PC-9 (cell line): ENCODE measurements around the gene FARP1. TPM values are rescaled to one million over a fixed set of nuclear protein-coding genes. Genes with fewer than 3 reads are reported as not detected.
A peak's percentile ranks its signal among the peaks of the same experiment; 100 is the strongest.

Experiments
- BruUV-seq: library from RNA; stranded (reverse); fragments of 400-500 nt; replicated peaks from 2 replicates; lab custom pipeline; 2021; lab: Mats Ljungman, UMichigan
- CTCF ChIA-PET: fragments of 300-600 bp; sonication (Branson Sonifier 250); formaldehyde crosslinking; loops from one replicate; lab custom pipeline; 2022; ENCODE audit warnings: antibody characterized with exemption; lab: Charles Lee
- POLR2A ChIA-PET: fragments of 300-600 bp; sonication (Branson Sonifier 250); formaldehyde crosslinking; loops from one replicate; lab custom pipeline; 2022; ENCODE audit warnings: antibody characterized with exemption; ENCODE audit not compliant: unreplicated experiment; lab: Charles Lee
- DNase-seq, 2 experiments: peaks; one replicate each; pipeline versions ENCODE4 v3.0.0 to v3.0.0-alpha.2; 2015 to 2022; ENCODE audit warnings: mixed read lengths in 1 of 2
- H2AFZ ChIP-seq: fragments of 200-600 bp; sonication (generic); 2 replicates; pipeline ENCODE4 v1.8.1; 2017; ENCODE audit warnings: antibody characterized with exemption
- H3F3A ChIP-seq: fragments of 200-600 bp; sonication (generic); 2 replicates; pipeline ENCODE4 v1.8.1; 2017; ENCODE audit warnings: antibody characterized with exemption, mild to moderate bottlenecking, low read depth; ENCODE audit not compliant: insufficient read depth
- H3K27ac ChIP-seq: fragments of 200-600 bp; sonication (generic); 2 replicates; pipeline ENCODE4 v1.6.1; 2016; ENCODE audit warnings: mixed run types
- H3K27me3 ChIP-seq: fragments of 200-600 bp; sonication (generic); 2 replicates; pipeline ENCODE4 v1.6.1; 2016; ENCODE audit warnings: low read depth, mixed run types; ENCODE audit not compliant: insufficient read depth
- H3K36me3 ChIP-seq: fragments of 200-600 bp; sonication (generic); 2 replicates; pipeline ENCODE4 v1.6.1; 2016; ENCODE audit warnings: low read depth, mixed run types
- H3K4me1 ChIP-seq: fragments of 200-600 bp; sonication (generic); replicated peaks from 2 replicates; pipeline ENCODE4 v1.6.1; 2016; ENCODE audit warnings: mixed run types; ENCODE audit not compliant: insufficient read depth
- H3K4me2 ChIP-seq: fragments of 200-600 bp; sonication (generic); 2 replicates; pipeline ENCODE4 v1.6.1; 2017; ENCODE audit warnings: mixed run types
- H3K4me3 ChIP-seq: fragments of 200-600 bp; sonication (generic); 2 replicates; pipeline ENCODE4 v1.6.1; 2016; ENCODE audit warnings: mixed run types
- H3K79me2 ChIP-seq: fragments of 200-600 bp; sonication (generic); 2 replicates; pipeline ENCODE4 v1.6.1; 2017; ENCODE audit warnings: low read depth, mixed run types
- H3K9me2 ChIP-seq: fragments of 200-600 bp; sonication (generic); 2 replicates; pipeline ENCODE4 v1.8.1; 2017; ENCODE audit warnings: mild to moderate bottlenecking; ENCODE audit not compliant: insufficient read depth
- H3K9me3 ChIP-seq: fragments of 200-600 bp; sonication (generic); 2 replicates; pipeline ENCODE4 v1.8.1; 2016; ENCODE audit warnings: low read depth; ENCODE audit not compliant: insufficient read depth
- H4K20me1 ChIP-seq: fragments of 200-600 bp; sonication (generic); 2 replicates; pipeline ENCODE4 v1.8.1; 2017; ENCODE audit not compliant: insufficient read depth
- EZH2 ChIP-seq: fragments of 200-600 bp; sonication (generic); IDR thresholded peaks from 2 replicates; pipeline ENCODE4 v1.8.0; 2017; ENCODE audit warnings: antibody characterized with exemption, low read depth
- intact Hi-C: fragments of 100-400 bp; cut with micrococcal nuclease; formaldehyde crosslinking; loops from one replicate; pipeline ENCODE4 v1.10.0; 2022; ENCODE audit not compliant: unreplicated experiment
- total RNA-seq: library from RNA; stranded (reverse); gene quantifications from 2 replicates; pipeline ENCODE4 v1.2.3, GENCODE V29; 2021
- TF ChIP-seq, protein P1 (sequence below): fragments of 200-600 bp; sonication (generic); conservative IDR thresholded peaks from 2 replicates; pipeline ENCODE4 v1.6.1; 2017; ENCODE audit warnings: mixed run types, antibody characterized with exemption, mild to moderate bottlenecking, moderate library complexity

Gene FARP1
- total RNA-seq, 1 experiment from 2014 or later, result 62.1 TPM

DNA sequence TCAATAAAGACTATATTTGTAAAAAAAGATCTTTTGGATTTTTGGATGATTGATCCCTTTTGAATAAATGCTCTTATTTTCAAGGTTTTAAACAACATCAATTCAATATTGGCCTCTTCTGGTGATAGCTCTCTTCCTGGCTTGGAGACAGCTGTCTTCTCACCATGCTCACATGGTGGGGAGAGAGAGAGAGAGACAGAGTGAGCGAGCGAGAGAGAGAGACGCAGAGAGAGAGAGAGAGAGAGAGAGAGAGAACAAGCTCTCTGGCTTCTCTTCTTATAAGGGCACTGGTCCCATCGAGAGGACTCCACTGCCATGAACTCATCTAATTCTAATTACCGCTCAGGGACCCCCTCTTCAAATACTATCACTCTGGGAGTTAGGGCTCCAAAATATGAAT lies 32.1 kb upstream of the FARP1 start:
- no peaks in the 10 kb centered on the region for H3K36me3 ChIP-seq
- H4K20me1 ChIP-seq, result no peaks in the 10 kb centered on the region
- H3K4me3 ChIP-seq, result no peak overlapping the region
- no peaks in the 10 kb centered on the region for H3K27me3 ChIP-seq
- DNase-seq, result peak in 1 of 2 experiments; percentile 5
- no peak overlapping the region for H2AFZ ChIP-seq
- no peak overlapping the region for H3K27ac ChIP-seq
- no peaks in the 10 kb centered on the region for H3K9me2 ChIP-seq
- no peaks in the 10 kb centered on the region for H3F3A ChIP-seq
- BruUV-seq, result no TSS peak
- CTCF ChIA-PET, result no interaction called here
- H3K9me3 ChIP-seq, result no peaks in the 10 kb centered on the region
- POLR2A ChIA-PET, result no interaction called here
- intact Hi-C loops, result no loop called here
- no peaks in the 10 kb centered on the region for H3K79me2 ChIP-seq
- no peak overlapping the region for H3K4me2 ChIP-seq
- TF ChIP-seq EZH2, result no peak
- TF ChIP-seq, protein P1, sequence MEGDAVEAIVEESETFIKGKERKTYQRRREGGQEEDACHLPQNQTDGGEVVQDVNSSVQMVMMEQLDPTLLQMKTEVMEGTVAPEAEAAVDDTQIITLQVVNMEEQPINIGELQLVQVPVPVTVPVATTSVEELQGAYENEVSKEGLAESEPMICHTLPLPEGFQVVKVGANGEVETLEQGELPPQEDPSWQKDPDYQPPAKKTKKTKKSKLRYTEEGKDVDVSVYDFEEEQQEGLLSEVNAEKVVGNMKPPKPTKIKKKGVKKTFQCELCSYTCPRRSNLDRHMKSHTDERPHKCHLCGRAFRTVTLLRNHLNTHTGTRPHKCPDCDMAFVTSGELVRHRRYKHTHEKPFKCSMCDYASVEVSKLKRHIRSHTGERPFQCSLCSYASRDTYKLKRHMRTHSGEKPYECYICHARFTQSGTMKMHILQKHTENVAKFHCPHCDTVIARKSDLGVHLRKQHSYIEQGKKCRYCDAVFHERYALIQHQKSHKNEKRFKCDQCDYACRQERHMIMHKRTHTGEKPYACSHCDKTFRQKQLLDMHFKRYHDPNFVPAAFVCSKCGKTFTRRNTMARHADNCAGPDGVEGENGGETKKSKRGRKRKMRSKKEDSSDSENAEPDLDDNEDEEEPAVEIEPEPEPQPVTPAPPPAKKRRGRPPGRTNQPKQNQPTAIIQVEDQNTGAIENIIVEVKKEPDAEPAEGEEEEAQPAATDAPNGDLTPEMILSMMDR, result no peak
- H3K4me1 ChIP-seq, result no peaks in the 10 kb centered on the region

DNA sequence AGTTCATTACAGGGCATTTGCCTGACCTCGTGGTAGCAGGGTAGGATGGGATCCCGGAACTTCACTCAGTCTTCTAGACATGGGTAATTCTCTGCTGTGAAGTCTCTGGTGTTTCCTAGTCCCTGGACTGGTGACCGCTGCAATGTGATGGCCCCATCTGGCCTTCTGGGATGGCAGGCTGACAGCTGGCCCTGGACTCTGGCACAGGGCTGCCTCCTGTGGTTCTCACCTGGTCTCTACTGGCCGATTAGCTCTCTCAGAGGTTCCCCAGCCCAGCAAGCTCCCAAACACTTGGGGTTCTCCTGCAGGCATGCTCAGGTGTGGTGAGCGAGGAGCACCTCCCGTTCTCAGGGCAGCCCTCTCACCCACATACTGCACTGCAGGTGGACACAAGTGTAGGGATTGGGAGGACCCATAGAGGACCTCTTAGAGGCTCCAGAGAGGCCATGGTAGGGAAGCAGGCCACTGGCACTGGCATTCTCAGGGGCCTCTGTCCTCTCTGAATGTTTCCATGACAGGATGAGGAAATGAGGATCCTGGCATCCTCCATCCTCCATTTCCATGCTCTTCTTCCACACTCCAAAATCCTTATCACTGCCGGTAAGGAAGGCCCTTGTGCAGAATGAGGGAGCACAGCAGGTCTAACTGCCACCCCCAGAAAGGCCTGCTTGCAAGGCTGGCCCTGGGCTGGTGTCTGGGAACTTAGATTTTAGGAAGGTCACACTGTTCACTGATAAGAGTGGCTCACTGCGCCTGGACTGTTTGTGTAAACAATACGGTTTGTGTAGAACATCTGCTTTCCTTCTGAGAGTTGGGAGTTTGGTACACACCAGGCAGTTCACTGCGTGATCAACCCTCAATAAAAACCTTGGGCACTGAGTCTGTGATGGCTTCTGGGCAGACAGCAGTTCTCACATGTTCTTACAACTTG lies 31.5 kb upstream of the FARP1 start:
- ChIA-PET POLR2A (no interaction called here), CTCF (no interaction called here)
- no TSS peak for BruUV-seq
- TF ChIP-seq, protein P1, result no peak
- TF ChIP-seq EZH2, result no peak
- no peak overlapping the region for H2AFZ ChIP-seq
- H3K9me3 ChIP-seq, result no peaks in the 10 kb centered on the region
- no peaks in the 10 kb centered on the region for H3K27me3 ChIP-seq
- H4K20me1 ChIP-seq, result no peaks in the 10 kb centered on the region
- H3K79me2 ChIP-seq, result no peaks in the 10 kb centered on the region
- no peak overlapping the region for H3K4me2 ChIP-seq
- no peak overlapping the region for H3K4me3 ChIP-seq
- intact Hi-C loops, result no loop called here
- H3K4me1 ChIP-seq, result no peaks in the 10 kb centered on the region
- no peak overlapping the region for H3K27ac ChIP-seq
- no peaks in the 10 kb centered on the region for H3K9me2 ChIP-seq
- no peaks in the 10 kb centered on the region for H3K36me3 ChIP-seq
- DNase-seq, result peak in 1 of 2 experiments; percentile 32
- no peaks in the 10 kb centered on the region for H3F3A ChIP-seq

DNA sequence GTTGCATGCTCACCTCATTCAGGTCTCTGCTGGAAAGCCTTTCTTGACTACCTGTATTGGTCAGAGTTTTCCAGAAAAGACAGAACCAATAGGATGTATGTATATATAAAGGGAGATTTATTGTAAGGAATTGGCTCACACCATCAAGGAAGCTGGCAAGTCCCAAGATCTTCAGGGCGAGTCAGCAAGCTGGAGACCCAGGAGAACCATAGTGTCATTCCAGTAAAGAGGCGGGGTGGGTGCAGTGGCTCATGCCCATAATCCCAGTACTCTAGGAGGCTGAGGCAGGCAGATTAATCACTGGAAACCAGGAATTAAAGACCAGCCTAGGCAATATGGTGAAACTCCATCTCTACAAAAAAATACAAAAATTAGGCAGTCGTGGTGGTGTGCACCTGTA lies 30.4 kb upstream of the FARP1 start:
- Histone ChIP-seq H3K9me2 (no peaks in the 10 kb centered on the region), H3K27ac (no peak overlapping the region), H3K4me3 (no peak overlapping the region), H2AFZ (no peak overlapping the region), H3K79me2 (no peaks in the 10 kb centered on the region), H3K4me1 (no peaks in the 10 kb centered on the region), H3K36me3 (no peaks in the 10 kb centered on the region), H3K27me3 (no peaks in the 10 kb centered on the region), H3F3A (no peaks in the 10 kb centered on the region), H3K9me3 (no peaks in the 10 kb centered on the region), H4K20me1 (no peaks in the 10 kb centered on the region), H3K4me2 (no peak overlapping the region)
- no TSS peak for BruUV-seq
- DNase-seq, result peak in 1 of 2 experiments; percentile 25
- intact Hi-C loops, result no loop called here
- POLR2A ChIA-PET, result no interaction called here
- TF ChIP-seq, protein P1, result no peak
- no peak for TF ChIP-seq EZH2
- CTCF ChIA-PET, result no interaction called here
